ENCODE measurements around the gene CYB5R4. TPM values are rescaled to one million over a fixed set of nuclear protein-coding genes. Genes with fewer than 3 reads are reported as not detected.

The CYB5R4 gene
- total and polyA plus RNA-seq, 10 of the 15 experiments (the other 5 are each of a cell fraction or from before 2014, with no cell fraction given) = 13.4 to 61.1 (median 27.5) TPM

DNA sequence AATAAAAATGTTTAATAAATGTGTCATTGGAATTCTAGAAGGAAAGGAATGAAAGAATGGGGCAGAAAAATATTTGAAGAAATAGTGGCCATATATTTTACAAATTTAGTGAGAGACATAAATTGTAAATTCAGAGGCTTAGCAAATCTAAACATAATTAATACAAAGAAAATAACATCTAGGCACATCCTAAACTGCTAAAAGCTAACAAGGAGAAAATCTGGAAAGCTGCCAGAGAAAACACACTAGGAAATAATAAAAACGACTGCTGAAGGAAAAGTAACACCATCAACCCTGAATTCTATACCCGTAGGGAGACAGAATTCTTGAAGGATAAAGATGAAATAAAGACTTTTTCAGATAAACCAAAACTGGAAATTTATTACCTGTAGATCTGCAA lies 23.8 kb downstream of the CYB5R4 start:
- no peaks in the 10 kb centered on the region for H3K27me3 ChIP-seq (replicated peaks in 1 of 2; ENCODE audit: control insufficient read depth in 2 of 2, insufficient read depth in 2 of 2, low read length in 1 of 2)
- no peak overlapping the region for H3K4me2 ChIP-seq (ENCODE audit: control insufficient read depth, insufficient read depth)
- H3K9me3 ChIP-seq (replicated peaks; ENCODE audit: control insufficient read depth, insufficient read depth, low read length) = no peaks in the 10 kb centered on the region
- ATAC-seq (no peak), DNase-seq (ENCODE audit: low read depth, low spot score) (no peak), FAIRE-seq (no peak)
- peaks cover 2% of the 10 kb centered on the region for H3K79me2 ChIP-seq (ENCODE audit: control insufficient read depth, insufficient read depth, low read length)
- 97% methylated on average over 2 of the region's 2 CpGs for WGBS (ENCODE audit: insufficient coverage, insufficient replicate concordance, low lambda C conversion rate, missing lambda C conversion rate)
- H3K36me3 ChIP-seq (ENCODE audit: control insufficient read depth in 2 of 2, insufficient read depth in 2 of 2, low read length in 1 of 2) = no peaks in the 10 kb centered on the region
- BruUV-seq (replicated peaks) = no TSS peak
- no peak for TF ChIP-seq RAD51 (IDR thresholded peaks at IDR 0.05)
- TF ChIP-seq NR2F1 (conservative IDR thresholded peaks at IDR 0.05) = no peak
- no peak for TF ChIP-seq TAF1 (IDR thresholded peaks at IDR 0.05; ENCODE audit: borderline replicate concordance, low read depth, low read length)
- in situ Hi-C loops (cut with MboI) = no loop called here
- CTCF ChIA-PET = interaction anchor here (0.8 to 7.6 kb wide), 4 partner anchors 11 to 341 kb away, joined by 3 to 153 read pairs (median 5); partner anchors contain the start of gene CEP162
- intact Hi-C loops (cut with micrococcal nuclease; ENCODE audit: unreplicated experiment) = loop anchor here (5.0 to 10.0 kb wide), 3 partner anchors 532 to 1442 kb away; no protein-coding TSS in a partner anchor
- POLR2A ChIA-PET = interaction anchor here (0.6 kb wide), 1 partner anchor 295 kb away, joined by 4 read pairs; no protein-coding TSS in a partner anchor
- H3K27ac ChIP-seq (ENCODE audit: control insufficient read depth, insufficient read depth) = no peak overlapping the region
- no peak overlapping the region for H3K9ac ChIP-seq (ENCODE audit: control insufficient read depth, insufficient read depth, low read length)
- no peaks in the 10 kb centered on the region for H4K20me1 ChIP-seq (ENCODE audit: control insufficient read depth, insufficient read depth)
- RAD21 ChIA-PET (ENCODE audit: unreplicated experiment) = interaction anchor here (0.7 to 3.9 kb wide), 3 partner anchors 336 to 344 kb away, joined by 3 to 19 read pairs (median 3); partner anchors contain the start of gene CEP162
- SMC1A ChIA-PET (ENCODE audit: uncharacterized antibody, unreplicated experiment) = interaction anchor here (0.7 to 1.6 kb wide), 6 partner anchors 9 to 865 kb away, joined by 3 to 5 read pairs (median 3); no protein-coding TSS in a partner anchor
- no peak overlapping the region for H2AFZ ChIP-seq (ENCODE audit: control insufficient read depth, low read depth, low read length)
- H3K4me3 ChIP-seq = no peak overlapping the region
- no peaks in the 10 kb centered on the region for H3K4me1 ChIP-seq (ENCODE audit: control insufficient read depth, insufficient read depth, low read length)

DNA sequence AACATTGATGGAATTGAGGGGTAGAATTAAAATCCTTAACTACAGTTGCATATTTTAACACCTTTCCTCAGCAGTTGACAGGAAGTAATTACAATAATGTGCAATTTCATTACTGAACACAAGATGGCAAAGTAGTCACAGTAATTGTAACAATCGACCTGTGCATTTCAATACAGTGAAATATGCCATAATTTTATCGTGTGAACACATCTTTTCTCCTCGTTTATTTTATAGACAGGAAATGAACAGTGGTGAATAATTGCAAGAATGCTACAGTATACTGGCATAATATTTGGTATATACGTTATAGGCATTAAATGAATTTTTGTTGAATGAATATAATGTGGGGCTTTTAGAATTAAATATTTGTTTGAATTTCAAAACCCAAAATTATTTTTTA lies 25.0 kb downstream of the CYB5R4 start:
- no peak overlapping the region for H3K27ac ChIP-seq (ENCODE audit: control insufficient read depth, insufficient read depth)
- H3K9me3 ChIP-seq (replicated peaks; ENCODE audit: control insufficient read depth, insufficient read depth, low read length) = peaks cover 2% of the 10 kb centered on the region; the same call in 1 of the 3 replicates
- no peak overlapping the region for H2AFZ ChIP-seq (ENCODE audit: control insufficient read depth, low read depth, low read length)
- intact Hi-C loops (cut with micrococcal nuclease; ENCODE audit: unreplicated experiment) = loop anchor here (1.0 to 10.0 kb wide), 4 partner anchors 336 to 1440 kb away; no protein-coding TSS in a partner anchor
- peak; percentile 91 for TF ChIP-seq RAD21 (IDR thresholded peaks at IDR 0.05; ENCODE audit: insufficient read depth, low read depth, low read length)
- peak; percentile 84 for TF ChIP-seq SMARCA5 (IDR thresholded peaks at IDR 0.05)
- TF ChIP-seq, protein P1, sequence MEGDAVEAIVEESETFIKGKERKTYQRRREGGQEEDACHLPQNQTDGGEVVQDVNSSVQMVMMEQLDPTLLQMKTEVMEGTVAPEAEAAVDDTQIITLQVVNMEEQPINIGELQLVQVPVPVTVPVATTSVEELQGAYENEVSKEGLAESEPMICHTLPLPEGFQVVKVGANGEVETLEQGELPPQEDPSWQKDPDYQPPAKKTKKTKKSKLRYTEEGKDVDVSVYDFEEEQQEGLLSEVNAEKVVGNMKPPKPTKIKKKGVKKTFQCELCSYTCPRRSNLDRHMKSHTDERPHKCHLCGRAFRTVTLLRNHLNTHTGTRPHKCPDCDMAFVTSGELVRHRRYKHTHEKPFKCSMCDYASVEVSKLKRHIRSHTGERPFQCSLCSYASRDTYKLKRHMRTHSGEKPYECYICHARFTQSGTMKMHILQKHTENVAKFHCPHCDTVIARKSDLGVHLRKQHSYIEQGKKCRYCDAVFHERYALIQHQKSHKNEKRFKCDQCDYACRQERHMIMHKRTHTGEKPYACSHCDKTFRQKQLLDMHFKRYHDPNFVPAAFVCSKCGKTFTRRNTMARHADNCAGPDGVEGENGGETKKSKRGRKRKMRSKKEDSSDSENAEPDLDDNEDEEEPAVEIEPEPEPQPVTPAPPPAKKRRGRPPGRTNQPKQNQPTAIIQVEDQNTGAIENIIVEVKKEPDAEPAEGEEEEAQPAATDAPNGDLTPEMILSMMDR (IDR thresholded peaks at IDR 0.05 in 2 of 3, conservative IDR thresholded peaks at IDR 0.05 in 1 of 3; ENCODE audit: control insufficient read depth in 2 of 3, extremely low read depth in 1 of 3, insufficient read depth in 1 of 3, low read depth in 3 of 3, low read length in 3 of 3) = peak; percentile 42 to 85 (median 69); a peak in 5 of 6 replicates
- no peak for TF ChIP-seq SREBF1 (IDR thresholded peaks at IDR 0.05; ENCODE audit: low read length)
- TF ChIP-seq SMC3 (IDR thresholded peaks at IDR 0.05; ENCODE audit: borderline replicate concordance, low read length) = peak; percentile 89
- peak; percentile 67; the same call in 1 of the 3 replicates for TF ChIP-seq POU2F2 (IDR thresholded peaks at IDR 0.05; ENCODE audit: borderline replicate concordance, low read depth, low read length)
- TF ChIP-seq NBN (IDR thresholded peaks at IDR 0.05) = no peak
- SMC1A ChIA-PET (ENCODE audit: uncharacterized antibody, unreplicated experiment) = interaction anchor here (0.8 to 3.0 kb wide), 6 partner anchors 8 to 343 kb away, joined by 3 to 23 read pairs (median 4); partner anchors contain the start of gene CEP162
- ATAC-seq (peak; percentile 88), DNase-seq (ENCODE audit: low read depth, low spot score) (peak; percentile 37), FAIRE-seq (peak; percentile 86)
- H3K36me3 ChIP-seq (ENCODE audit: control insufficient read depth in 2 of 2, insufficient read depth in 2 of 2, low read length in 1 of 2) = no peaks in the 10 kb centered on the region
- no peak overlapping the region for H3K4me3 ChIP-seq
- POLR2A ChIA-PET = no interaction called here
- no peaks in the 10 kb centered on the region for H4K20me1 ChIP-seq (ENCODE audit: control insufficient read depth, insufficient read depth)
- in situ Hi-C loops (cut with MboI) = no loop called here
- no peaks in the 10 kb centered on the region for H3K4me1 ChIP-seq (ENCODE audit: control insufficient read depth, insufficient read depth, low read length)
- RAD21 ChIA-PET (ENCODE audit: unreplicated experiment) = interaction anchor here (0.7 to 3.9 kb wide), 7 partner anchors 92 to 538 kb away, joined by 3 to 22 read pairs (median 3); partner anchors contain the start of gene CEP162
- no peak overlapping the region for H3K4me2 ChIP-seq (ENCODE audit: control insufficient read depth, insufficient read depth)
- WGBS (ENCODE audit: insufficient coverage, insufficient replicate concordance, low lambda C conversion rate, missing lambda C conversion rate) = 13% methylated on average over 4 of the region's 4 CpGs
- no peak overlapping the region for H3K9ac ChIP-seq (ENCODE audit: control insufficient read depth, insufficient read depth, low read length)
- H3K27me3 ChIP-seq (replicated peaks in 1 of 2; ENCODE audit: control insufficient read depth in 2 of 2, insufficient read depth in 2 of 2, low read length in 1 of 2) = no peaks in the 10 kb centered on the region
- H3K79me2 ChIP-seq (ENCODE audit: control insufficient read depth, insufficient read depth, low read length) = peaks cover 2% of the 10 kb centered on the region
- CTCF ChIA-PET = interaction anchor here (0.7 to 7.6 kb wide), 12 partner anchors 11 to 1439 kb away, joined by 3 to 153 read pairs (median 3); partner anchors contain the start of gene CEP162
- no TSS peak for BruUV-seq (replicated peaks)

All from GM12878 (cell line).